Measurements from ENCODE around the gene PTPRD.

The PTPRD gene

GRCh38 chr9:8265281-8265680 is 2347.5 kb downstream of the PTPRD start:
- in situ Hi-C loops (cut with MboI; ENCODE audit: low sequenced_read_pairs) = no loop called here

Data from HL-60/S4 treated with phorbol 12-myristate 13-acetate at 8.2 ng/mL for 4 days and 3 days (cell line).